H9 (cell line): ENCODE measurements around the gene KCNQ2. TPM values are rescaled to one million over a fixed set of nuclear protein-coding genes. Genes with fewer than 3 reads are reported as not detected.

Experiments
- DNase-seq: peaks from one replicate; pipeline ENCODE4 v3.0.0-alpha.2; 2017
- H2AFZ ChIP-seq: one replicate; pipeline ENCODE4 v1.6.1; 2013; ENCODE audit warnings: mild to moderate bottlenecking, low read length, control low read depth, moderate library complexity
- H2AK5ac ChIP-seq: 2 replicates; pipeline ENCODE4 v1.6.1; 2013; ENCODE audit warnings: low read length, control low read depth, mixed read lengths; ENCODE audit not compliant: insufficient read length
- H2BK120ac ChIP-seq: one replicate; pipeline ENCODE4 v1.6.1; 2013; ENCODE audit warnings: low read depth, mild to moderate bottlenecking, low read length, control low read depth, inconsistent platforms; ENCODE audit not compliant: poor library complexity, severe bottlenecking
- H2BK12ac ChIP-seq: 2 replicates; pipeline ENCODE4 v1.6.1; 2013; ENCODE audit warnings: low read length, control low read depth, mixed read lengths, low read depth; ENCODE audit not compliant: insufficient read length
- H2BK15ac ChIP-seq: 2 replicates; pipeline ENCODE4 v1.6.1; 2013; ENCODE audit warnings: low read depth, low read length, control low read depth
- H2BK20ac ChIP-seq: one replicate; pipeline ENCODE4 v1.6.1; 2013; ENCODE audit warnings: low read depth, mild to moderate bottlenecking, low read length, control low read depth, inconsistent platforms; ENCODE audit not compliant: poor library complexity, severe bottlenecking
- H2BK5ac ChIP-seq: 2 replicates; pipeline ENCODE4 v1.6.1; 2013; ENCODE audit warnings: low read length, control low read depth, mixed read lengths; ENCODE audit not compliant: insufficient read length
- H3K14ac ChIP-seq: 2 replicates; pipeline ENCODE4 v1.6.1; 2013; ENCODE audit warnings: low read length, control low read depth; ENCODE audit not compliant: insufficient read depth
- H3K18ac ChIP-seq: 2 replicates; pipeline ENCODE4 v1.6.1; 2013; ENCODE audit warnings: low read depth, mild to moderate bottlenecking, mixed read lengths, low read length, control low read depth; ENCODE audit not compliant: insufficient read length
- H3K23ac ChIP-seq: 2 replicates; pipeline ENCODE4 v1.6.1; 2013; ENCODE audit warnings: low read length, control low read depth, mixed read lengths, low read depth; ENCODE audit not compliant: insufficient read length
- H3K23me2 ChIP-seq: 2 replicates; pipeline ENCODE4 v1.6.1; 2013; ENCODE audit warnings: low read depth, mild to moderate bottlenecking, mixed read lengths, low read length, control low read depth; ENCODE audit not compliant: insufficient read length, poor library complexity, severe bottlenecking
- H3K27ac ChIP-seq: 2 replicates; pipeline ENCODE4 v1.5.1; 2013; ENCODE audit warnings: low read length, control low read depth, mixed read lengths, low read depth; ENCODE audit not compliant: insufficient read length
- H3K27me3 ChIP-seq: 2 replicates; pipeline ENCODE4 v1.6.1; 2013; ENCODE audit warnings: low read length, control low read depth, inconsistent platforms; ENCODE audit not compliant: insufficient read depth
- H3K4ac ChIP-seq: 2 replicates; pipeline ENCODE4 v1.6.1; 2013; ENCODE audit warnings: low read depth, mild to moderate bottlenecking, control low read depth, inconsistent platforms, low read length, moderate library complexity
- H3K4me1 ChIP-seq: 2 replicates; pipeline ENCODE4 v1.6.1; 2013; ENCODE audit warnings: low read length, control low read depth, inconsistent platforms; ENCODE audit not compliant: insufficient read depth
- H3K4me2 ChIP-seq: 2 replicates; pipeline ENCODE4 v1.6.1; 2013; ENCODE audit warnings: low read length, control low read depth, mixed read lengths; ENCODE audit not compliant: insufficient read length, insufficient read depth
- H3K56ac ChIP-seq: 2 replicates; pipeline ENCODE4 v1.6.1; 2013; ENCODE audit warnings: low read depth, mild to moderate bottlenecking, mixed read lengths, low read length, control low read depth; ENCODE audit not compliant: insufficient read length
- H3K79me1 ChIP-seq: 2 replicates; pipeline ENCODE4 v1.6.1; 2013; ENCODE audit warnings: low read depth, mild to moderate bottlenecking, moderate library complexity, low read length, control low read depth, inconsistent platforms; ENCODE audit not compliant: insufficient read depth, poor library complexity, severe bottlenecking
- H3K79me2 ChIP-seq: 2 replicates; pipeline ENCODE4 v1.6.1; 2013; ENCODE audit warnings: low read length, control low read depth, inconsistent platforms; ENCODE audit not compliant: insufficient read depth
- H3K9ac ChIP-seq: 2 replicates; pipeline ENCODE4 v1.6.1; 2013; ENCODE audit warnings: low read length, control low read depth, mixed read lengths; ENCODE audit not compliant: insufficient read length; ENCODE audit errors: extremely low read depth
- H3K9me3 ChIP-seq: one replicate; pipeline ENCODE4 v1.6.1; 2013; ENCODE audit warnings: low read depth, low read length, inconsistent platforms; ENCODE audit not compliant: control insufficient read depth
- H3T11ph ChIP-seq: one replicate; pipeline ENCODE4 v1.6.1; 2013; ENCODE audit warnings: mild to moderate bottlenecking, low read length, control low read depth, inconsistent platforms
- H4K20me1 ChIP-seq: one replicate; pipeline ENCODE4 v1.6.1; 2013; ENCODE audit not compliant: control insufficient read depth, insufficient read length, insufficient read depth
- H4K5ac ChIP-seq: 2 replicates; pipeline ENCODE4 v1.6.1; 2013; ENCODE audit warnings: low read depth, mild to moderate bottlenecking, mixed read lengths, low read length, control low read depth; ENCODE audit not compliant: insufficient read length
- H4K8ac ChIP-seq: replicated peaks from 2 replicates; pipeline ENCODE4 v1.6.1; 2013; ENCODE audit warnings: low read length, control low read depth, mixed read lengths, low read depth; ENCODE audit not compliant: insufficient read length
- H4K91ac ChIP-seq: 2 replicates; pipeline ENCODE4 v1.6.1; 2013; ENCODE audit warnings: low read depth, mild to moderate bottlenecking, moderate library complexity, mixed read lengths, low read length, control low read depth; ENCODE audit not compliant: insufficient read length
- H3K27ac Mint-ChIP-seq, 3 experiments: 2 replicates in 2 of 3; 3 replicates in 1 of 3; pipeline ENCODE4 v1.8.0; 2020 to 2021; ENCODE audit warnings: mixed read lengths in 3 of 3, mild to moderate bottlenecking in 1 of 3, moderate library complexity in 1 of 3
- H3K27me3 Mint-ChIP-seq: 2 replicates; pipeline ENCODE4 v1.8.0; 2021; ENCODE audit warnings: low read depth, mild to moderate bottlenecking, moderate library complexity, mixed read lengths
- H3K36me3 Mint-ChIP-seq, 3 experiments: 2 replicates in 2 of 3; 3 replicates in 1 of 3; pipeline ENCODE4 v1.8.0; 2020 to 2021; ENCODE audit warnings: low read depth in 3 of 3, mixed read lengths in 3 of 3; ENCODE audit not compliant: insufficient read depth in 1 of 3
- H3K4me1 Mint-ChIP-seq, 2 experiments: 2 replicates each; pipeline ENCODE4 v1.8.0; 2020; ENCODE audit warnings: mixed read lengths in 2 of 2
- H3K4me3 Mint-ChIP-seq, 2 experiments: 2 replicates in 1 of 2; 3 replicates in 1 of 2; pipeline ENCODE4 v1.8.0; 2020 to 2021; ENCODE audit warnings: mild to moderate bottlenecking in 2 of 2, mixed read lengths in 2 of 2, moderate library complexity in 1 of 2
- H3K9me3 Mint-ChIP-seq, 2 experiments: 2 replicates in 1 of 2; 3 replicates in 1 of 2; pipeline ENCODE4 v1.8.0; 2020; ENCODE audit warnings: mild to moderate bottlenecking in 2 of 2, mixed read lengths in 2 of 2, moderate library complexity in 1 of 2
- WGBS: extraction: QIAGEN DNeasy Blood & Tissue Kit; methylation state at CpG from one replicate; pipeline ENCODE4 v1.1.7; 2013; ENCODE audit warnings: missing lambda C conversion rate, low lambda C conversion rate, mixed read lengths; ENCODE audit not compliant: insufficient read length; ENCODE audit errors: extremely low coverage; 5-methylcytosine and 5-hydroxymethylcytosine counted together
- total RNA-seq: library from RNA; stranded (reverse); gene quantifications from 2 replicates; pipeline ENCODE4 v1.2.1, GENCODE V29; 2021
- TF ChIP-seq, protein P1 (sequence below): fragments of 200-600 bp; sonication (generic); conservative IDR thresholded peaks from 3 replicates; pipeline ENCODE4 v1.8.0; 2021; ENCODE audit warnings: antibody characterized with exemption, mild to moderate bottlenecking

KCNQ2 gene
- total RNA-seq, 1 experiment from 2014 or later: 69.2 TPM

DNA sequence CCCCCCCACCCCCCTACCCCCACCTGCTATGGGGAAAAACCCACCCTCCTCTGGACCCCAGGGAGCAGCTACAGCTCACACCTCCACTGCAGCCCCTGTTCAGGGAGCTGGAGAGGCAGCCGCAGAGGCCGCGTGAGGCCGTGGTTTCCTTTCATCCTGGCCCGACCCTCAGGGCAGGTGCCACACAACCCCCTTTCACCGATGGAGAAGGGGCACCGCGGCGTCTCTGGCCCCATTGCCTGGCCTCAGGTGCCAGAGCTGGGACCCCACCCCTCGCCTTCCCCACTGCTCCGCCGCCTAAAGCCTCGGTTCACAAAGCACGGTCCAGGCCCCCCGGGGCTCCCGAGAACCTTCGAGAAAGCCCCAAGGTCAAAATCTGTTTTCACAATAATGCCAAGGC lies 11.8 kb upstream of the KCNQ2 start:
- Histone ChIP-seq H4K20me1 (no peaks in the 10 kb centered on the region), H3T11ph (no peak overlapping the region), H2BK5ac (no peak overlapping the region), H3K27ac (no peak overlapping the region), H2AK5ac (no peak overlapping the region), H2BK15ac (no peak overlapping the region), H2BK12ac (no peak overlapping the region), H4K91ac (no peak overlapping the region), H2BK120ac (no peak overlapping the region), H2BK20ac (no peak overlapping the region), H3K23me2 (no peaks in the 10 kb centered on the region), H3K79me2 (no peaks in the 10 kb centered on the region), H3K14ac (no peak overlapping the region), H2AFZ (no peak overlapping the region), H3K56ac (no peak overlapping the region), H3K23ac (no peak overlapping the region), H3K27me3 (no peaks in the 10 kb centered on the region; the same call in 1 of the 2 replicates), H3K4me2 (no peak overlapping the region), H3K4me1 (no peaks in the 10 kb centered on the region), H3K18ac (no peak overlapping the region), H3K79me1 (no peaks in the 10 kb centered on the region), H3K4ac (no peak overlapping the region), H3K9ac (no peak overlapping the region), H3K9me3 (no peaks in the 10 kb centered on the region), H4K8ac (no peak overlapping the region), H4K5ac (no peak overlapping the region)
- Mint-ChIP-seq H3K4me1 (peaks cover 14 to 32% of the 10 kb centered on the region in 2 experiments), H3K36me3 (peaks cover 0 to 4% (median 2%) of the 10 kb centered on the region in 3 experiments; a peak in 4 of 7 replicates), H3K27ac (no peak overlapping the region), H3K27me3 (peaks cover 31% of the 10 kb centered on the region), H3K9me3 (peaks cover 3% of the 10 kb centered on the region in 2 experiments; a peak in 3 of 5 replicates), H3K4me3 (no peak overlapping the region)
- DNase-seq: no peak
- TF ChIP-seq, protein P1, sequence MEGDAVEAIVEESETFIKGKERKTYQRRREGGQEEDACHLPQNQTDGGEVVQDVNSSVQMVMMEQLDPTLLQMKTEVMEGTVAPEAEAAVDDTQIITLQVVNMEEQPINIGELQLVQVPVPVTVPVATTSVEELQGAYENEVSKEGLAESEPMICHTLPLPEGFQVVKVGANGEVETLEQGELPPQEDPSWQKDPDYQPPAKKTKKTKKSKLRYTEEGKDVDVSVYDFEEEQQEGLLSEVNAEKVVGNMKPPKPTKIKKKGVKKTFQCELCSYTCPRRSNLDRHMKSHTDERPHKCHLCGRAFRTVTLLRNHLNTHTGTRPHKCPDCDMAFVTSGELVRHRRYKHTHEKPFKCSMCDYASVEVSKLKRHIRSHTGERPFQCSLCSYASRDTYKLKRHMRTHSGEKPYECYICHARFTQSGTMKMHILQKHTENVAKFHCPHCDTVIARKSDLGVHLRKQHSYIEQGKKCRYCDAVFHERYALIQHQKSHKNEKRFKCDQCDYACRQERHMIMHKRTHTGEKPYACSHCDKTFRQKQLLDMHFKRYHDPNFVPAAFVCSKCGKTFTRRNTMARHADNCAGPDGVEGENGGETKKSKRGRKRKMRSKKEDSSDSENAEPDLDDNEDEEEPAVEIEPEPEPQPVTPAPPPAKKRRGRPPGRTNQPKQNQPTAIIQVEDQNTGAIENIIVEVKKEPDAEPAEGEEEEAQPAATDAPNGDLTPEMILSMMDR: no peak
- no CpG with 5 or more reads among the region's 17 CpGs for WGBS
